SU-DHL-6 (cell line): ENCODE results near the gene CHD6.

Experiments used
- H2AFZ ChIP-seq: fragments of 200-600 bp; sonication (generic); 2 replicates; pipeline ENCODE4 v1.6.1; 2014; ENCODE audit warnings: low read depth, mild to moderate bottlenecking, moderate library complexity, mixed read lengths, antibody characterized with exemption, low read length; ENCODE audit not compliant: severe bottlenecking
- H3F3A ChIP-seq: fragments of 200-600 bp; shearing (Covaris generic); 2 replicates; pipeline ENCODE4 v1.6.0; 2016; ENCODE audit warnings: antibody characterized with exemption, mild to moderate bottlenecking; ENCODE audit not compliant: insufficient read depth
- H3K27ac ChIP-seq: fragments of 200-600 bp; sonication (generic); 2 replicates; pipeline ENCODE4 v1.5.1; 2016; ENCODE audit warnings: low read depth, mild to moderate bottlenecking, low read length, moderate library complexity, mixed read lengths
- H3K27me3 ChIP-seq: fragments of 200-600 bp; sonication (generic), shearing (Covaris generic); 2 replicates; pipeline ENCODE4 v1.6.0; 2014; ENCODE audit warnings: mild to moderate bottlenecking, low read length
- H3K36me3 ChIP-seq: fragments of 200-600 bp; sonication (generic); 2 replicates; pipeline ENCODE4 v1.6.1; 2014; ENCODE audit warnings: mild to moderate bottlenecking, low read length, mixed read lengths
- H3K4me2 ChIP-seq: fragments of 300-600, 200-600 bp; shearing (Covaris generic), sonication (generic); 2 replicates; pipeline ENCODE4 v1.6.0; 2014; ENCODE audit warnings: low read length, low read depth, mild to moderate bottlenecking; ENCODE audit not compliant: poor library complexity, severe bottlenecking
- H3K4me3 ChIP-seq: fragments of 200-600 bp; sonication (generic); 2 replicates; pipeline ENCODE4 v1.5.1; 2014; ENCODE audit warnings: antibody characterized with exemption, low read length, mild to moderate bottlenecking, mixed read lengths; ENCODE audit not compliant: insufficient read depth, poor library complexity, severe bottlenecking
- H3K79me2 ChIP-seq: fragments of 200-600 bp; sonication (generic); 2 replicates; pipeline ENCODE4 v1.6.1; 2014; ENCODE audit warnings: mild to moderate bottlenecking, low read length, moderate library complexity; ENCODE audit not compliant: insufficient read depth
- H3K9ac ChIP-seq: fragments of 200-600 bp; sonication (generic); 2 replicates; pipeline ENCODE4 v1.7.0; 2014; ENCODE audit warnings: mild to moderate bottlenecking, low read length
- H3K9me2 ChIP-seq: fragments of 200-600 bp; sonication (generic); replicated peaks from 2 replicates; pipeline ENCODE4 v1.6.1; 2014; ENCODE audit warnings: low read length; ENCODE audit not compliant: insufficient read depth
- H3K9me3 ChIP-seq: fragments of 200-600 bp; sonication (generic); 2 replicates; pipeline ENCODE4 v1.6.1; 2014; ENCODE audit warnings: low read length, mixed read lengths; ENCODE audit not compliant: insufficient read depth
- H4K20me1 ChIP-seq: fragments of 200-600 bp; sonication (generic); 2 replicates; pipeline ENCODE4 v1.6.1; 2014; ENCODE audit warnings: low read depth, mild to moderate bottlenecking, antibody characterized with exemption, low read length, moderate library complexity, mixed read lengths
- CTCF ChIP-seq: fragments of 200-600 bp; sonication (generic); IDR thresholded peaks from one replicate; pipeline ENCODE4 v1.5.1; 2017; ENCODE audit warnings: antibody characterized with exemption, mild to moderate bottlenecking, low read length, moderate library complexity; ENCODE audit not compliant: insufficient read depth, poor library complexity, severe bottlenecking
- EZH2phosphoT487 ChIP-seq: fragments of 200-600 bp; sonication (generic), shearing (Covaris generic); conservative IDR thresholded peaks from 2 replicates; pipeline ENCODE4 v1.6.1; 2018; ENCODE audit warnings: mild to moderate bottlenecking, antibody characterized with exemption, low read length, moderate library complexity, mixed read lengths

Gene CHD6

GRCh38 chr20:41469868-41470267, 148.3 kb downstream of the CHD6 start:
- H3K9ac ChIP-seq = no peak overlapping the region
- no peaks in the 10 kb centered on the region for H3K27me3 ChIP-seq
- no peaks in the 10 kb centered on the region for H3K9me3 ChIP-seq
- no peak overlapping the region for H3K27ac ChIP-seq
- no peak for TF ChIP-seq EZH2phosphoT487
- no peak for TF ChIP-seq CTCF
- H3K36me3 ChIP-seq = no peaks in the 10 kb centered on the region
- H3K9me2 ChIP-seq = no peaks in the 10 kb centered on the region
- H3F3A ChIP-seq = no peaks in the 10 kb centered on the region
- H3K79me2 ChIP-seq = no peaks in the 10 kb centered on the region
- no peak overlapping the region for H3K4me3 ChIP-seq
- no peaks in the 10 kb centered on the region for H4K20me1 ChIP-seq
- no peak overlapping the region for H3K4me2 ChIP-seq
- no peak overlapping the region for H2AFZ ChIP-seq

- H3K27ac ChIP-seq = no peak overlapping the region
- H2AFZ ChIP-seq = no peak overlapping the region
- no peaks in the 10 kb centered on the region for H3F3A ChIP-seq
- H3K4me2 ChIP-seq = no peak overlapping the region
- TF ChIP-seq EZH2phosphoT487 (no peak), CTCF (no peak)
- no peaks in the 10 kb centered on the region for H3K9me3 ChIP-seq
- no peaks in the 10 kb centered on the region for H3K36me3 ChIP-seq
- H4K20me1 ChIP-seq = no peaks in the 10 kb centered on the region
- H3K79me2 ChIP-seq = no peaks in the 10 kb centered on the region
- H3K27me3 ChIP-seq = no peaks in the 10 kb centered on the region
- H3K9me2 ChIP-seq = no peaks in the 10 kb centered on the region
- H3K9ac ChIP-seq = no peak overlapping the region
- no peak overlapping the region for H3K4me3 ChIP-seq
Measured at GRCh38 chr20:41468994-41469600, 149.1 kb downstream of the CHD6 start.

- TF ChIP-seq CTCF = no peak
- TF ChIP-seq EZH2phosphoT487 = no peak
- H3K4me3 ChIP-seq = no peak overlapping the region
- no peaks in the 10 kb centered on the region for H3F3A ChIP-seq
- no peaks in the 10 kb centered on the region for H3K36me3 ChIP-seq
- H3K9me3 ChIP-seq = no peaks in the 10 kb centered on the region
- no peak overlapping the region for H3K9ac ChIP-seq
- H3K27ac ChIP-seq = no peak overlapping the region
- no peaks in the 10 kb centered on the region for H3K27me3 ChIP-seq
- H4K20me1 ChIP-seq = no peaks in the 10 kb centered on the region
- no peak overlapping the region for H3K4me2 ChIP-seq
- no peaks in the 10 kb centered on the region for H3K79me2 ChIP-seq
- H2AFZ ChIP-seq = no peak overlapping the region
- no peaks in the 10 kb centered on the region for H3K9me2 ChIP-seq
Measured at GRCh38 chr20:41467690-41468089, 150.5 kb downstream of the CHD6 start.
